HG02623 (cell line): Measurements from ENCODE around the gene PIK3CD.

Source experiments
- ATAC-seq: cut with Tn5 transposase; IDR thresholded peaks from one replicate; pipeline ENCODE4 v1.9.1; 2021; ENCODE audit warnings: moderate library complexity; ENCODE audit not compliant: unreplicated experiment

PIK3CD gene

GRCh38 chr1:9716404-9717192 lies 65.1 kb downstream of the PIK3CD start:
- no peak for ATAC-seq

DNA sequence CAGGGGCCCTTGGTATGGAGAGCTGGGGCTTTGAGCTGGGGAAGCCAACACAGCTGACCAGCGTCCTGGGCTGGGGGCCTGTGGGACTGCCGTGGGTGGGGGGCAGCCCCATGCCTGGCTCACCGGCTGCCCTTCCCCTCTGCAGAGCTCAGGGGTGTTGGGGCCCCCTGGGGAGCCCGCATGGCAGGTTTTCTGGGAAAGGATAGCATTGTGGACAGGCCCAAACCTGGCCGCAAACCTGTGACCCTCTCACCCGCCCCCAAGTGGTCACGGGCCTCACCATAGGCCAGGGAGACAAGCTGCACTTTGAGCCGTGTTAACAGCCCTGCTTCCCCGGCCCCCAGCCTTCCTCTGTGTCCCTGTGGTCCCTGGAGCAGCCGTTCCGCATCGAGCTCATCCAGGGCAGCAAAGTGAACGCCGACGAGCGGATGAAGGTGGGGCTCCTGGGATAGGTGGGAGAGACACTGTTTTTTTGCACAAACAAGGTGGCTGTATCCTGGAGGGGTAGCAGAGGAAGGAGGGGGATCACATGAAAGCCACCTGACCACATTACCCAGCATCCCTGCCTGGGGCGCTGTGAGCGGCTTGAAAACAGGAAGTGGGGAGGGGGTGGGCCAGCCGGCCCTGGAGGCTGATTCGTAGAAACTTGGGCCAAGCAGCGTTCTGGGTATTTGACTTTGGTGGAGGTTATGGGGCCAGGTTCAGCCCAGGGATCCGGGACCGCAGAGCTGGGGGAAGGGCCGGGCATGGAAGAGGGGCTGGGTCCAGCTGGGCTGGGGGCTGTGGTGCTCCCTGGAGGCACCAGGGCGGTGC lies 65.9 kb downstream of the PIK3CD start:
- peak; percentile 61 for ATAC-seq

- no peak for ATAC-seq
Measured at GRCh38 chr1:9718006-9718680, 66.6 kb downstream of the PIK3CD start.

DNA sequence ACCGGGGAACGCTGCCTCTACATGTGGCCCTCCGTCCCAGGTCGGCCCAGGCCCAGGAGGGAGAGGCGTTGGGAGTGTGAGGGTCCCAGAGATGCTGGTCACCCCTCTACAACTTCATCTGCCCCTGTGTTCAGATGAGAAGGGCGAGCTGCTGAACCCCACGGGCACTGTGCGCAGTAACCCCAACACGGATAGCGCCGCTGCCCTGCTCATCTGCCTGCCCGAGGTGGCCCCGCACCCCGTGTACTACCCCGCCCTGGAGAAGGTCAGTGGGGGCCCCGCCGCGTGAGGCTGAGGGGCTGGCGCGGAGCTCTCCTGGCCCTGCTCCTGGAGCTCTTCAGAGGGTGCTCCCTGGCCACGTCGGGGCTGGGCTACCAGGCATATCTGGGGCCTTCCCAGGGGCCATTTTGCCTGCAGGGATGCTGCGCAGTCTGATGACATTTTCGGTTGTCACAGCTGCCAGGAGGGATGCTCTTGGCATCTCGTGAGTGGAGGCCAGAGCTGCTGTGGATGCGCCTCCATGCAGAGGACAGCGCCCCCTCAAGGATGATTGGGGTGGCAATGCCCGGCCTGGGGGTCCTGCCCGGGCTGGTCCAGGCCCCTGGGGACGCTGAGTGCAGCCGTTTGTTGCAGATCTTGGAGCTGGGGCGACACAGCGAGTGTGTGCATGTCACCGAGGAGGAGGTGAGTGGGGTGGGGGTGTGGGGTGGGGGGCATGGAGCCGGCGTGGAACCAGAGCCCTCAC lies 68.6 kb downstream of the PIK3CD start:
- no peak for ATAC-seq

DNA sequence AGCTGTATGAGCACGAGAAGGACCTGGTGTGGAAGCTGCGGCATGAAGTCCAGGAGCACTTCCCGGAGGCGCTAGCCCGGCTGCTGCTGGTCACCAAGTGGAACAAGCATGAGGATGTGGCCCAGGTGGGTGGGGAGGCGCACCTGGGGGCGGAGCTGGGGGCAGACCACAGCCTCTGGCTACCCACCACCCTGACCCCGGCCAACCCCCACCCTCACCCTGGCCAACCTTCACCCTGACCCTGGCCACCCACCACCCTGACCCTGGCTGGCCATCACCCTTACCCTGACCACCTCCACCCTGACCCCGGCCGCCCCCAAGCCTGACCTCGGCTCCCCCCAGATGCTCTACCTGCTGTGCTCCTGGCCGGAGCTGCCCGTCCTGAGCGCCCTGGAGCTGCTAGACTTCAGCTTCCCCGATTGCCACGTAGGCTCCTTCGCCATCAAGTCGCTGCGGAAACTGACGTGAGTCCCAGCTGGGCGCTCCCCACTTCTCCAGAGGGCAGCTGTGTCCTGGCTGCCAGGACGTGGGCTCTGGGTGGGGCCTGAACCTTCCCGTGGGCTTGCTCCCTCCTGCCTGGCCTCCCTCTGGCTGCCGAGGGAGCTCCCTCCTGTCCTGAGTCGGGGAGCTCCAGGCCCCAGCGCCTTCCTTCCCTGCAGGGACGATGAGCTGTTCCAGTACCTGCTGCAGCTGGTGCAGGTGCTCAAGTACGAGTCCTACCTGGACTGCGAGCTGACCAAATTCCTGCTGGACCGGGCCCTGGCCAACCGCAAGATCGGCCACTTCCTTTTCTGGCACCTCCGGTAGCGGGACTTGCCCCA lies 69.5 kb downstream of the PIK3CD start:
- no peak for ATAC-seq

DNA sequence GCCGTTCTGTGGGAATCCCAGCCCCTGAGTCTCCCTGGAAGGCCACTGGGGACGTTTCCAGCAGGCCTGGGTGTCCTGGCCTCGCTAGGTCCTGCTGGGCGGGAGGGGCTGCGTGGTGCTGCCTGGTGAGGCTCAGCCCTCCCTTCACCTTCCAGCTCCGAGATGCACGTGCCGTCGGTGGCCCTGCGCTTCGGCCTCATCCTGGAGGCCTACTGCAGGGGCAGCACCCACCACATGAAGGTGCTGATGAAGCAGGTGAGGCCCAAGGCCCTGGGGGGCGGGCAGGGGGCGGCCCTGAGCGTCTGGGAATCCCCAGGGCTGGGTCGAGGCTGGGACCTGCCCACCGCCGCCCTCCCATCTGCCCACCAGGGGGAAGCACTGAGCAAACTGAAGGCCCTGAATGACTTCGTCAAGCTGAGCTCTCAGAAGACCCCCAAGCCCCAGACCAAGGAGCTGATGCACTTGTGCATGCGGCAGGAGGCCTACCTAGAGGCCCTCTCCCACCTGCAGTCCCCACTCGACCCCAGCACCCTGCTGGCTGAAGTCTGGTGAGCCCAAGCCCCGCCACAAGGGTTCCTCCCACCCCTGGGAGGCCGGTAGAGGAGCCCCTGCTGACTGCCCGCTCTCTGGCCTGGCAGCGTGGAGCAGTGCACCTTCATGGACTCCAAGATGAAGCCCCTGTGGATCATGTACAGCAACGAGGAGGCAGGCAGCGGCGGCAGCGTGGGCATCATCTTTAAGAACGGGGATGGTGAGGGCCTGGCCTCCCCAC lies 70.3 kb downstream of the PIK3CD start:
- ATAC-seq = no peak

- no peak for ATAC-seq
Measured at GRCh38 chr1:9722378-9722749, 70.8 kb downstream of the PIK3CD start.

GRCh38 chr1:9723068-9723805 lies 71.7 kb downstream of the PIK3CD start:
- no peak for ATAC-seq

GRCh38 chr1:9723926-9724325 lies 72.4 kb downstream of the PIK3CD start:
- ATAC-seq = no peak

GRCh38 chr1:9724706-9725476 lies 73.4 kb downstream of the PIK3CD start:
- no peak for ATAC-seq

- no peak for ATAC-seq
Measured at GRCh38 chr1:9726406-9726805, 74.9 kb downstream of the PIK3CD start.

DNA sequence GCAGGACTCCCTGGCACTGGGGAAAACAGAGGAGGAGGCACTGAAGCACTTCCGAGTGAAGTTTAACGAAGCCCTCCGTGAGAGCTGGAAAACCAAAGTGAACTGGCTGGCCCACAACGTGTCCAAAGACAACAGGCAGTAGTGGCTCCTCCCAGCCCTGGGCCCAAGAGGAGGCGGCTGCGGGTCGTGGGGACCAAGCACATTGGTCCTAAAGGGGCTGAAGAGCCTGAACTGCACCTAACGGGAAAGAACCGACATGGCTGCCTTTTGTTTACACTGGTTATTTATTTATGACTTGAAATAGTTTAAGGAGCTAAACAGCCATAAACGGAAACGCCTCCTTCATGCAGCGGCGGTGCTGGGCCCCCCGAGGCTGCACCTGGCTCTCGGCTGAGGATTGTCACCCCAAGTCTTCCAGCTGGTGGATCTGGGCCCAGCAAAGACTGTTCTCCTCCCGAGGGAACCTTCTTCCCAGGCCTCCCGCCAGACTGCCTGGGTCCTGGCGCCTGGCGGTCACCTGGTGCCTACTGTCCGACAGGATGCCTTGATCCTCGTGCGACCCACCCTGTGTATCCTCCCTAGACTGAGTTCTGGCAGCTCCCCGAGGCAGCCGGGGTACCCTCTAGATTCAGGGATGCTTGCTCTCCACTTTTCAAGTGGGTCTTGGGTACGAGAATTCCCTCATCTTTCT lies 75.5 kb downstream of the PIK3CD start:
- ATAC-seq = no peak

DNA sequence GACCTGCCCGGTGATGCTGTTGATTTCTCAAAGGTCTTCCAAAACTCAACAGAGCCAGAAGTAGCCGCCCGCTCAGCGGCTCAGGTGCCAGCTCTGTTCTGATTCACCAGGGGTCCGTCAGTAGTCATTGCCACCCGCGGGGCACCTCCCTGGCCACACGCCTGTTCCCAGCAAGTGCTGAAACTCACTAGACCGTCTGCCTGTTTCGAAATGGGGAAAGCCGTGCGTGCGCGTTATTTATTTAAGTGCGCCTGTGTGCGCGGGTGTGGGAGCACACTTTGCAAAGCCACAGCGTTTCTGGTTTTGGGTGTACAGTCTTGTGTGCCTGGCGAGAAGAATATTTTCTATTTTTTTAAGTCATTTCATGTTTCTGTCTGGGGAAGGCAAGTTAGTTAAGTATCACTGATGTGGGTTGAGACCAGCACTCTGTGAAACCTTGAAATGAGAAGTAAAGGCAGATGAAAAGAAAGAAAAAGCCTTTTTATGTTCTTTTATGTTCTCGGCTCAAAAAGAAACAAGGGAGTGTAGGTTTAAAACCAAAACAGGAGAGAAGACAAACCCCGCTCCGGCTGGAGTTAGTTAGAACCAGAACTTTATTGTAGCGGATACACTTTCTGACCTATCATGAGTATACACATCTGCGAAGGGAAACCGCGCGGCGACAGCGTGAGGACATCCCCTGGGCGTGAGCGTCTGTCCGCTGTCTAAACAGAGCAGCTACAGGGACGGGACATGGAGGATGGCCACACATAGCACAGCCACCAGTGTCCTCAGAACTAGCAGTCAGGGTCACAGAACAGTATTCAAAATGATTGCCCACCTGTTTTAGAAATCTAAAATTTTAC lies 77.1 kb downstream of the PIK3CD start:
- ATAC-seq = no peak

DNA sequence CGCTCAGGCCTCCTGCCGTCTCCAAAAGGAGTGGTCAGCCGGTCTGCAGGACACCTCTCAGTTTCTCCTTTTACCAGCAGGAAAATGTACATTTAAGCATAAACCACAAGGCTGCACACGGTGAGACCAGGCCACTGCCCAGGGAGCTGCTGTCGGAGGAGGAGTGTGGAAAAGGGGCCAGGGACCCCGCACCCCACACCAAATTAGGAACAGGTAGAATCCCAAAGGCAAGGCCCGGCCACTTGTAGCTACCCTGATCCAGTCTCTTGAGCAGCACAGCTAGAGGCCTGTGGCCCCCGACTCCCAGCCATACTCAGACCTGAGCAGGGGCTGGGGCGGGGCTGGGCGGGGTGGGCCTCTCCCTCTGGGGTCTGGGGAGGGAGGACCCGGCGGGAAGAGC lies 78.0 kb downstream of the PIK3CD start:
- ATAC-seq = no peak

- no peak for ATAC-seq
Measured at GRCh38 chr1:9730096-9730901, 78.8 kb downstream of the PIK3CD start.

DNA sequence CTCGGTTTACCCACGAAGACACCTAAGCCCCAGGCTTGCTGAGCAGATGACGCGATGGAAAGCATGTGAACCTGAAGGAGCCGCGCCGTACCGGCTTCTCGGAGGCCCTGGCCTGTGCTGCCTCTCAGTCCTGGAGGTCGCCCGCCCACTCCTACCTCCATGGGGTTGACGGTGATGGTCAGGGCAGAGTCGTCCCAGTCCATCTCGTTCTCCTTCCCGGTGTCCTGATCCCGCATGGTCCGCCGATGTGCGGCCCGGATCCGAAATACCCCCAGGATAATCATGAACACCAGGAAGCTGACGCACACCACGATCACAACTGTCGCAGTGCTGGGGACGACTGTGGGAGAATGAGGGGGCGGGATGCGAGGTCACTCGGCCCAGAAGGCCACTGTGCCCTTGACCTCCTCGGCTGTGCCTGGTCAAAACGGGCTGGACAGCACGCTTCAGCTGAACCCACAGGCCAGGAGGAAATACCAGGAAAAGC lies 79.6 kb downstream of the PIK3CD start:
- ATAC-seq = no peak
